IPS-NIHi11 (cell line): ENCODE data around the gene C17orf113.
A peak's percentile ranks its signal among the peaks of the same experiment; 100 is the strongest.

Experiments used
- DNase-seq: peaks from one replicate; pipeline ENCODE4 v3.0.0; 2012; ENCODE audit warnings: mixed read lengths, low spot score

C17orf113 gene

DNA sequence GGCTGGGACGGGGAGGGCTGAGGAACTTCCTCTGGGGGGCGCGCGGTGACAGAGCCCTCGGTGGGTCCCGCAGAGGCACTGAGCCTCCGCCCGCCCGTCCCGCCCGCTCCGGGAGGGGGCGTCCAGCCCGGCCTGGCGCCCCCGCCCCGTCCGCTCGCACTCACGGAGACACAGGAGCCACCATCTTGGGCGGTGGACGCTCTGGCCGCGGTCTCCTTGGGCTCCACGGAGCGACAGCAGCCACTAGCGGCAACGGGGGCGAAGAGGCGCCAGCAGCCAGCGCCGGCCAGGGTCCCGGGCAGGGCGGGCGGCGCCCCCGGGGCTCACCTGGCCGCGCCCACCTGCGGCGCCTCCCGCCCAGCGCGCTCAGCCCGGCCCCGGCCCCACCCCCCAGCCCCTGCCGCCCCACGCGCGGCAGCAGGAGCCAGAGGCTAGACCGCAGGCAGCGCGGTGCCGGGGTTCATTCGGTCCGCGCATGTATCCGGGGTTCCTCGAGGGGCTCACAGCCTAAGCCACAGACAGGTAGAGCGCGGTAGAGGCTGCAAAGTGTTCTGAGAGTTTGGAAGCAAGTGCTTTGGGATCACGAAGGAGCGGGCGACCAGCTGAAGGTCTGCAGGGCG is at the start of gene C17orf113:
Gene C17orf113, minus strand, starts transcription at position 209 of the 620 bp plus-strand sequence. CDS start 7,225 bp downstream, outside the sequence.
- peak; percentile 90 for DNase-seq

GRCh38 chr17:42098730-42099399 is 48.5 kb upstream of the C17orf113 start:
- DNase-seq, result no peak

DNA sequence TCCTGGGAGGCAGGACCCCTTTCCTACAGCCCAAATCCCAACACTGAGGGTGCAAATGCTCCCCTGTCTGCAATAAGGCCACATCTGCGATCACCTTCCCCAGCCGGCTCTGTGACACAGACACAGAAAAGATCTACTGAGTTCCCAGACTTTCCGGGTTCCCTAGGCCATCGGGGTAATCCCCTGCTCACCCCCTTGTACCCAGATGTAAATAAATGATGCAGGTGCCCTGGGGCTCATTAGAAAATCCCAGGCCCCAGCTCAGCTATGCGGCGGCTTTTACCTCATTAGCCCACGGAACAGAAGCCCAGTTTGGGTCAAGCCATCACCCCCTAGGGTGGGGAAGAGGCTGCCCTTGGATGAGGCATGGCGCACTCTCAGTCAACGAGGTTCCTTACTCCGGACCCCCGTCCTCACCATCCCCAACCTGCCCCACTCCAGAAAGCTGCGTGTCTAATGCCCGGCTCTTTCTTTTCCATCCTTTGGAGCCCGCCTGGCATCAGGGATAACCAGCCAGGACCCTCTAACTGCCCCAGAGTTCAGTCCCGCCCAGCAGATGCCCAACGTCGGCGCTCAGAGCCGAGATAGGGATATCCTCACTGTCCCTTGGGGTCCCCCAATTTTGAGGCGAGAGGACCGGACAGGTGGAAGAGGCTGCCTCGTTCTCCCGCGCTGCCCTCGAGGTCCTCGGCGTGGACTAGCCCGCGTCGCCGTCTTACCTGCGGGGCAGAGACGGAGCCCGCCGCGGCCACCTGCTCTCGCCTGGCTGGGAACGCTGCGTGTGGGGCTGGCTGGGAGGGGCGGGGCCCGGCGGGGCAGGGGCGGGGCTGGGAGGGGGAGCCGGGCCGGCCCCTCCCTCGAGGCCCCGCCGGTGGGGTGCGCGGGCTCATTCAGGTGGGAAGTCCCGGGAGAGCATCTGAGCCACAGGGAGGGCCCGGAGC is 47.6 kb upstream of the C17orf113 start, which contains the start of gene ZNF385C:
Gene ZNF385C, minus strand, starts transcription at position 783 of the 941 bp plus-strand sequence. CDS start 35,417 bp downstream, outside the sequence.
- DNase-seq, result peak; percentile 86

- DNase-seq, result no peak
These were observed 46.1 kb upstream of the C17orf113 start for GRCh38 chr17:42096360-42097111.

GRCh38 chr17:42094375-42095069 is 44.1 kb upstream of the C17orf113 start:
- no peak for DNase-seq

DNA sequence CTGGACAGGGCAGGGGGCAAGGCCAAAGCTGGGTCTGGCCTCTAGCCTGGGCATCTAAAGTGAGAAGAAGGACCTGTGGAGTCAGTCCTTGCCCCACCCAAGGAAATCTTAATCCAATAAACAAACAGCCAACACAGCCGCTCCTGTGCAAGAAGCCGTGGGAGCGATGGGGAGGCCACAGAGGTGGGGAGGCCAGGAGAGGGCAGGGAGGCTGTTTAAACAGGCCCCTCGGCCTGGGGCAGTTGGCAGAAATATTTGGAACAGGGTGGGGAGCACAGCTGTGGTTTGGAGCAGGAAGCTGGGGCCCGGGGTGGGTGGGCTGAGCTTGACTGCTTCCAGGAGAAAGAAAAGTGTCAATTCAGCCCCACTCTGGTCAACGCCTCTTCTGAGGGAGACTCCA is 42.5 kb upstream of the C17orf113 start:
- DNase-seq, result no peak

GRCh38 chr17:42090964-42091790 is 40.8 kb upstream of the C17orf113 start:
- no peak for DNase-seq

GRCh38 chr17:42088736-42089135 is 38.3 kb upstream of the C17orf113 start:
- no peak for DNase-seq

GRCh38 chr17:42087736-42088705 is 37.6 kb upstream of the C17orf113 start:
- no peak for DNase-seq

GRCh38 chr17:42087042-42087701 is 36.8 kb upstream of the C17orf113 start:
- no peak for DNase-seq

- no peak for DNase-seq
These were observed 31.2 kb upstream of the C17orf113 start for GRCh38 chr17:42081516-42082129.

DNA sequence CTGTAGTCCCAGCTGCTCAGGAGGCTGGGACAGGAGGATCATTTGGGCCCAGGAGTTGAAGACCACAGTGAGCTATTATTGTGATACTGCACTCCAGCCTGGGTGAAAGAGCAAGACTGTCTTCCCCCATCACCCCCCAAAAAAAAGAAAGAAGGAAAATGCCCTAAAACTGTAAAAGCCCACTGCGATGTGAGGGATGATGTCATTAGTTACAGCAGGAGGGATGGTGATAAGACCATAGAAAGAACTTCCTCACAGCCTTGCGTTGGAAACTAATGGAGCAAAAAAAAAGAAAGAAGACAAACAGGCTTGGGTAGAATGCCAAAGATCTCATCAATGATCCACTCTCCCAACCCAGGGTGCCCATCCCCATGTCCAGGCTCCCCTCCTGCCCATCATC is 29.1 kb upstream of the C17orf113 start:
- DNase-seq, result no peak

GRCh38 chr17:42078396-42079043 is 28.1 kb upstream of the C17orf113 start:
- no peak for DNase-seq

DNA sequence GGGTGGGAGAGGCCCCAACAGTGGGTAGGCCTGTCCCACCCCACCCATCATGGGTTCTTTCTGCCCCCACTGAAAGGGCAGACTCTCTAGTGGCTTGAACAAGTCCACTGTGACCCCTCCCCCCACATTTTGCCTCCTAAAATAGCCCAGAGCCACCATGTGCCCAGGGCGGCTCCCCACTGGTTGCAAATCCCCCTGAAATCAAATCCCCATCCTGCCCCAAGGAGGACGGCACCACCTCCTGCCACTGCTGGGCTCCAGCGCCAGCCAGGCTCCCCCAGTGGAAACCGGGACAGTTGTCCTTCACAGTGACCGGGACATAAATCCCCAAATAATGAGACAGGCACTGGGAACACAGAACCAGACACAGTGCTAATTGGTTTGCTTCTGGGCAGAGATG is 27.4 kb upstream of the C17orf113 start:
- no peak for DNase-seq

DNA sequence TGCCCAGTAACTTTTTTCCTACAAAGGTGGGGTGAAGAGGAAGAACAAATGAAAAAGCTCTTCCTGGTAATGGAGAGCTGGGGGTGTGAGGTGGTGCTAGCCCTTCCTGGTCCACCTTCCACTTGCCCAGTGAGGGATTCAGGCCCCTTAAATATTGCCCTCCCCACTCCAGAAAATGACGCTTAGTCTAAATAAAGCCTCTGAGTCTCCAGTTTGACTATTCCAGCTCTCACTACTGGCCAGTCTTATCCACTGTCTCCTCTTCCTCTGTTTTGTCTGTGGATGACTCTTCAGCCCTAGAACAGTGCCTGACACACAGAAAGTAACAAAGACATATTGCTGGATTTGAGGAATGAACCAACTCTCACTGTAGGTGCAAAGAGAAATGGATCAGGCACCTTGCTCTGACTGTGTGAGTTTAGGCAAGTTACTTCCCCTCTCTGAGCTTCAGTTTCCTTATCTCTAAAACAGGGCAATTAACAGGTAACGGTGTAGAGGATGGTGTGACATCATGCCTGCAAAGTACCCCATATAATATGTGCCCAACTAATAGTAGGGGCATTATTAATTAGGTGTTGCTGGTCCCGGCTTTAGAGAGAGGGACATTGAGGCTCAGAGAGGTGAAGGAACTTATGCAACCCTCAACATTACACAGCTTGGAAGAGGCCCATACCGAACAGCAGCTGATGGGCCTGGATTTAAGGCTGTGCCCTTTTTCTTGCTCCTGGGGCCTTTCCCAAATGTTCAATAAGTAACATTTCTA is 26.6 kb upstream of the C17orf113 start:
- no peak for DNase-seq

- DNase-seq, result no peak
These were observed 25.4 kb upstream of the C17orf113 start for GRCh38 chr17:42075789-42076188.
